CD4-positive, alpha-beta T cell treated with Interleukin-21 for 1 hour (primary cell): Measurements from ENCODE around the gene MOB1B.

Source experiments
- DNase-seq: peaks from one replicate; pipeline ENCODE4 v3.0.0-alpha.2; 2020

The MOB1B gene

DNA sequence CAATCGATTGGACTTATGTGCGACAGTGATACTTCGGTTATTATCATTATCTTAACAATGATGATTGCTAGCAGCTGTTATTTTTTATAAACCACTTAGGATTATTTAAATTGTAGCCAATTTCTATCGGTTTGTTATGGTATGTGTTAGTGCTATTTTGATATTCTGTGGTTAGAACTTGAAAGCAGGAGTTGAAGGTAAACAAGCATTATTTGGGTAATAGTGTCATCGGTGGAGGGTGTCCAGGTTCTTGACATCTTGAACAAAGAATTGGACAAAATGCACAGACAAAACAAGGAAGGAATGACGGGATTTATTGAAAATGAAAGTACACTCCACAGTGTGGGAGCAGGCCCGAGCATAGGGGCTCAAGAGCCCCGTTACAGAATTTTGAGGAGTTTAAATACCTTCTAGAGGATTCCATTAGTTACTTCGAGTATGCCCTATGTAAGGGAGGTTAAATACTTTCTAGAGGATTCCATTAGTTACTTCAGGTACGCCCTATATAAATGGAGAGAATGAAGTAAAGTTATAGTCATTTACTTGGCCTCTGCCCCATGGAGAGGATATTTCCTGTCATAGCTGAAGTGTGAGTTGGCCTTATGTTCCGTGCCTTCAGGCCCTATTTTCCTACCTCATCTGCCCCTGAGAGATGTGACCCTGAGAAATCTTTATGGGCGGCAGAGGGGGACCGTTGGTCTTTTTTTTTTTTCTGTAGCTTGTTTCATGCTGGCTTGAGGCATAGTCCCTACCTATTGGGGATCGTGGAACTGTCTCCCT, 13.1 kb downstream of the MOB1B start:
- DNase-seq = no peak

- no peak for DNase-seq
These were observed 13.8 kb downstream of the MOB1B start for GRCh38 chr4:70915874-70916559.

GRCh38 chr4:70920592-70920991, 18.4 kb downstream of the MOB1B start:
- DNase-seq = no peak

DNA sequence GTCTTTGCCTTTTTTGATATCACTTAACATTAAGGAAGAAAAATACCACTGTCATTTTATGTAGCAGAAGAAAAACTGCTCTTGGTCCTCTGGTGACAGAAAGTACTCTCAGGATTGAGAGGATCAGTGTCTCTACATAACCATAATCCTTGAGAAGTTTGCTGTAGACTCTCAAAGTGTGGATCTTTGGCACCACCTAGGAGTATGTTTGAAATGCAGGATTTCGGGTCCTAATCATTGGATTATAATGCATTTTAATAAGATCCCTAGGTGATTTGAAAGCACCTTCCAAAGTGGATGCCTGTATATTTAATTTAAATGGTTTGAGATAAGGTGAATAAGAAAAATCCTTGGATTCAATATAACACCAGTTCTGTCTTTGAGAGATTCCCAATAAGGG, 23.2 kb downstream of the MOB1B start:
- DNase-seq = no peak

GRCh38 chr4:70925899-70926635, 23.9 kb downstream of the MOB1B start:
- DNase-seq = no peak

GRCh38 chr4:70927502-70928137, 25.5 kb downstream of the MOB1B start:
- peak; percentile 28 for DNase-seq

DNA sequence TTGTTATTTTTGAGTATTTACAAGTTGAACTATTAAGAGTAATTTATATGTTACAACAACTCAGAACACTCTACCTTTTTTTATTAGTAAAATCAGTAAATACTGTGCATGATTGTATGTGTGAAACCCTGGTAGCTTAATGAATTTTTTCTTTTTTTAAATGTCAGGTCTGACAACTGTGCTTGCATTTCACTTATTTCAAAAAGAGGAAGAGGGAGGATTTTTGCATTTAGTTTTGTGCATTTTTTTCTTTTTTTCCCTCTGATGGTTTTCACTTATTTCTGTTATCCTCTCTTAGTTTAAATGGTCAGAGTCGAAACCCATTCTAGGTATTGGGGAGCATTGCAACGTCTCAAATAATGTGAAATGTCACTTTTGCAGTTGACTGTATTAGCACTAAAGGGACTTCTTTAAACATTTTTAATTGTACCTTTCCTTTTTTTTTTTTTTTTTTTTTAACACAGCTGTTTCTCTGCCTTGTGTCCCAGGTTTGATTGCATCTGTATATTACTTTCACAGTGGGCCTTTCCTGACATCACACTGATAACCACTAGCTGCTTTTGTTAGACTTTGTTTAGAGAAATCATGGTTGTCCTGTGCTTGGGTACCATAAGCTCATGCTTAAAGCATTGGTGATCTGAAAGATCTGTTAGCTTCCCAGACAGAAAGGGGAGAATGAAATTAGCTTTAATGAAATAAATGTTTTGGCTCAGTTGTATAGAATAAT, 28.5 kb downstream of the MOB1B start:
- no peak for DNase-seq

GRCh38 chr4:70931347-70931746, 29.2 kb downstream of the MOB1B start:
- no peak for DNase-seq

DNA sequence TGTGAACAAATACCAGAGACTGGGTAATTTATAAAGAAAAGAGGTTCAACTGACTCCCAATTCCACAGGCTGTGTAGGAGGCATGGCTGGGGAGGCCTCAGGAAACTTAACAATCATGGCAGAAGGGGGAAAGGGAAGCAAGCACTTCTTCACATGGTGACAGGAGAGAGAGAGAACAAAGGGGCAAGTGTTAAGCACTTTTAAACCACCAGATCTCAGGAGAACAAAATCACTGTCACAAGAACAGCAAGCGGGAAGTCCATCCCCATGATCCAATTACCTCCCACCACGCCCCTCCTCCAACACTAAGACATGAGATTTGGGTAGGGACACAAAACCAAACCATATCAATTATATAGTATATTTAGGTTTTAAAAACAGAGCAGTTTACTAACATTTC, 30.8 kb downstream of the MOB1B start:
- no peak for DNase-seq

DNA sequence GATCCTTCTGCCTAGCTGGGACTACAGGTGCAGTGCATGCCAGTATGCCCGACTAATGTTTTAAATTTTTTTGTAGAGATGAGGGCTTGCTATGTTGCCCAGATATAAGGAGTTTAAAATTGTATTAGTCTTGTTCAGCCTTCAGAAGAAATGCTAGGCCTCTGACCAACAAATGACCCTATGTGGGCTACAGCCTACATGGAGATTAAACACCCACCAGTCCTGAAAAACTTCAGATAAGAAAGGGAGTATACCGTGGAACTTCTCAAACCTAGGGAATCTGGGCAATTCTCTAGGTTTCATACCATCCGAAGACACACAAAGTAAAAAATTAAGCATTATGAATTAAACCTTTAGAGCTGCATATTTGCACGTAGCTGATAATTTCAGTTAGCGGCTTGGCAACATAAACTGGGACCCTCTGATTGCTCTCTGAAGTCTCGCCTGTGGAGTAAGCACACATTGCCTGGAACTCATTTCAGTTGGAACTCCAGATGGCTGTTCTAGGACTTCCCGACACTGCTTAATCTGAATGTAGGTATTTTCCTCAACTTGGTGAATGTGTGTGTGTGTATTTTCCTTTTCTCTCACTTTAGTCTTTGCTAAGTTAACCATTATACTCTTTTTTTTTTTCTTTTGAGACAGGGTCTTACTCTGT, 33.0 kb downstream of the MOB1B start:
- no peak for DNase-seq

DNA sequence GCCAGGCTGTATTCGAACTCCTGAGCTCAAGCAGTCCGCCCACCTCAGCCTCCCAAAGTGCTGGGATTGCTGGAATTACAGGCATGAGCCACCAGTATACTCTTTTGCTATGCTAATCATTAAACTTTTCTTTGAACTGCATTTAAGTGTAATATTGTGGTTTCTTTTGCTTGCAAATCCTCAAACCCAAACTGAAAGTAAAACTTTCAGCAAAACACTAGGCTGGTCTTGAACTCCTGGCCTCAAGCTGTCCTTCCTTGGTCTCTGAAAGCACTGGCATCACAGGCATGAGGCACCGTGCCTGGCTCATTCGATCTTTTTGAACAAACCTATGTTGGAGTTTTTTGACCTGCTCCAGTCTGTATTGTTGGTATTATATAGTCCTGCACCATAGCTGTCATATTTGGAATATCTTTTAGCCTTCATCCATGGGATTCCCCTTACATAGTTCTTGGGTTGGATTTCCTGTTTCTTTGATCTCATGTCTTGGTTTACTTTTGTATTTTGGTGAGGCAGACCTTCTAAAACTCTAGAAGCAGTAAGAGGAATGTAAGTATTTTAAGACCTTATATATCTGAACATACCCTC, 34.1 kb downstream of the MOB1B start:
- DNase-seq = no peak

DNA sequence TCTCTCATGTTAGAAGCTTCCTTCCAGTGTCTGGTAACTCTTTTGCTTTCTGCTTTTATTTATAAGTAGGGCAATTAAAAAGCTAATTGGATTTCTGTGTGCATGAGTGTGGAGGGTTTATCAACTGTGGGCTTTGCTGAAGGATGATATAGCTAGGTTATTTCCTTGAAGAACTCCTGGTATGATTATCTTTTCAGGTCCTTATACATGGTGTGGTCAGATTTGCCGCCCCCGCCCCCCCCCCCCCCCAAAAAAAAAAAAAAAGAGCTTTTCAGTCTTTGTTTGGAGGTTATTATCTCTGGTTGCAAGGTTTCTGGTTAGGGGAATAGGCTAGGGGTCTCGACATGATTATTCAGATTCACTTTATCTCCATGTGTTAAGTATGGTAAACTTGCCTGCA, 35.9 kb downstream of the MOB1B start:
- no peak for DNase-seq

DNA sequence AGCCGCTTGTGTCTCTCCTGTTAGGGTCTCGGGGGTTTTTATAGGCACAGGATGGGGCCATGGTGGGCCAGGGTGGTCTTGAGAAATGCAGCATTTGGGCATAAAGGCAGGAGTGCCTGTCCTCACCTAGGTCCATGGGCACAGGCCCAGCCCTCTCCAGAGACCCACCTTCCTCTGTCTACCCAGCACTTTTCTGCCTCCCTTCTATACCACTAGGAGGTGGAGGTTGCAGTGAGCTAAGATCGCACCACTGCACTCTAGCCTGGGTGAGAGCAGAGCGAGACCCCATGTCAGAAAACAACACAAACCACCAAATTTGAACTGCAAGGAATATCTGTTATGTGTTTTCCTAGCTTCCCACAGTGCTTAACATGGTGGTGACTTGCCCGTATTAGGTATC, 38.0 kb downstream of the MOB1B start:
- no peak for DNase-seq

- no peak for DNase-seq
These were observed 40.9 kb downstream of the MOB1B start for GRCh38 chr4:70943114-70943513.

DNA sequence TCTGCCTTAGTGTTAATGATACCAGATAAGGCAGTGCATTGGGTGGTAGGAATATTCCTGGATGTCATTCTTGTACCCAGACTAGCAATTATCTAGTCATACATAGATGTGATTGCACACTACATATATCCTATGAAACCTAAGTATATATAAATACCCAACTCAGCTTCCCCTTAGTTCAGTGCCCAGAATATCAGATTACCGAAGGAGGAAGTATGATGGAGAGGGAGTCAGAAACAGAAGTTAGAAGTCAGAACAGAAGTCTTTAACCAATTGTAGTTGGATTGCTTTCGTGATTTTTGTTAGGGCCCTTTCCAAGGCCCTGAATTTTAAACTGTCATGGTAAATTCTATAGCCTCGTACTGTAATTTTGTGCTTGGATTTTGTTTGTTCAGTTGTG, 42.9 kb downstream of the MOB1B start:
- DNase-seq = no peak

DNA sequence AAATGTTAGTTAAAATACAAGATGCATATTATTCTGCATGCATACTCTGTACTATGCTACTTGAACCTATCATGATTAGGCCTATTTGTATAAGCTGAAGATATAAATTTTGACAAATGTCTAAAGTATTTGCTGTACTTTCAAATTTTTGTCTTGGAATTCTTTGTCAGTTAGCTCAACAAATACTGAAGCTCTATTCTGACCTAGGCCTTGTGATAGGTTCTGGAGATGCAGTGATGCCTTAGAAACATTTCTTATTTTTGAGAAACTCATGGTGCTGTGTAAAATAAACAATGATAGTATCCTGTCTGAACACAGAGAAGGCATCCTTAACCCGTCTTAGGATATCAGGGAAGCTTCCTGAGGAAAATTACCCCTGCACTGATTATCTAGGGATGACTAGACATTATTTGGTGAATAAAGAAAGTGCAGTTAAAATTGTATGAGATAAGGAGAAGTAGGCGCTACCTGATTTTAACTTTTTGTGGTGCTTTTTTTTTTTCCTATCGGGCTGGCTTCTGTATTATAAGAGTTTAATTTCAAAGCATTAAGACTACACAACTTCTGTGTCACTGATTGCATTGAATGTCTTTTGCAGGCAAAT, 43.4 kb downstream of the MOB1B start:
- DNase-seq = no peak

DNA sequence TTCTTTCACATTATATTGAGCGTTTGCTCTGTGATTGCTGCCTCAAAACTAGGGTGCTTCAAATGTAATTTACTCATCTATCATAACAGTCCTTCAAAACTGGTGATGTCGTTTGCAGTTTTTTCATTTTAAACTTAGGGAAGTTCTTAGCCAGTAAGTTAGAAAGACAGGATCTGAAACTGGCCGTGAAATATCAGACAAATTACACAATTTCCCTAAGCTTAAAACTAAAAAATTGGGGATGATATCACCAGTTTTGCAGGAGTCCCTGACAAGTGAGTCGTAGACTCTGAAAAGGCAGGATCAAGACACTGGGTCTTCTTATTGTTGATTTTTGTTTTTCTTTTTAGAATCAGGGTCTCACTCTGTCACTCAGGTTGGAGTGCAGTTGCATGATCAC, 44.8 kb downstream of the MOB1B start:
- DNase-seq = no peak

GRCh38 chr4:70948665-70949260, 46.6 kb downstream of the MOB1B start:
- DNase-seq = no peak

DNA sequence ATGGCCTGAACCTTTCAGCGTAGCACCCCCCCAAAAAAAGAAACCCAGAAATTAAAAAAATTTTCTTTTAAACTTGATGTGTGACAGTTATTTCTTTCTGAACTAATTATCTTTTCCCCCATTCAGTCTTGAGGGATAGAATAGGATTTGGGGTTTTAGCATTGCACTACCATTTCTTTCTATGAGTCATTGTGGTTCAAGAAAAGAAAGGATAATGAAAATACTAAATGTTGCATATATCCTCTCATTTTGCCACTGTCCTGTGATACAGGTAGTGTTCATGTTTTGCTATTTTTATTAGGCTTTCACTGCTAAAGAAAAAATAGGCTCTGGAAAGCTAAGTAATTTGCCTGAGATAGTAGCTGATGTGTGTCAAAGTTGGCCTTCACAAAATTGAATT, 51.9 kb downstream of the MOB1B start:
- no peak for DNase-seq

DNA sequence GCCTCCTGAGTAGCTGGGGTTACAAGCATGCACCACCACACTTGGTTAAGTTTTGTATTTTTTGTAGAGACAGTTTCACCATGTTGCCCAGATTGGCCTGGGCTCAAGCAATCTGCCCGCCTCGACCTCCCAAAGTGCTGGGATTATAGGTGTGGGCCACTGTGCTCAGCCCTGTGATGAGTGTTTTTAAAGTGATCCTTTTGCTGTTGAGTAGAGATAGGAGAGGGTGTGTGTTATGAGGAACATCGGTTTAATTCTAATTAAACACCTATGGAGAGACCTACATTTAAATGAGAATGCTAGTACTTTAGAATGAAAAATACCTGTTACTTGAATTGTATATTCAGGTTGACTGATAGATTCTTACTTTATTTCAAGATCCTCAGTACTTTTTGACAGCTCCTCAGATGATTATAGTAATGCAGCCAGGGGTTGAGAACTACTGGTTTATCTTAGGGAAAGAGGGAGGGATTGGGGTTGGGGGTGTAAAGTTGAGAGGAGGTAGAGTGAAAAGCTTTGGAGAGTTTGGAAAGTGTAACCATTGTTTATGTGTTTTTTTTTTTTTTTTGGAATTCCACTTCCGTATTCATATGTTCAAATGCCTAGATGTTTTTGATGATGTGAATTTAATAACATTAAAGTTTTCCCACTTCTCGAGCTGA, 54.5 kb downstream of the MOB1B start:
- no peak for DNase-seq
